ENCODE results near the gene IRX2.

The IRX2 gene

DNA sequence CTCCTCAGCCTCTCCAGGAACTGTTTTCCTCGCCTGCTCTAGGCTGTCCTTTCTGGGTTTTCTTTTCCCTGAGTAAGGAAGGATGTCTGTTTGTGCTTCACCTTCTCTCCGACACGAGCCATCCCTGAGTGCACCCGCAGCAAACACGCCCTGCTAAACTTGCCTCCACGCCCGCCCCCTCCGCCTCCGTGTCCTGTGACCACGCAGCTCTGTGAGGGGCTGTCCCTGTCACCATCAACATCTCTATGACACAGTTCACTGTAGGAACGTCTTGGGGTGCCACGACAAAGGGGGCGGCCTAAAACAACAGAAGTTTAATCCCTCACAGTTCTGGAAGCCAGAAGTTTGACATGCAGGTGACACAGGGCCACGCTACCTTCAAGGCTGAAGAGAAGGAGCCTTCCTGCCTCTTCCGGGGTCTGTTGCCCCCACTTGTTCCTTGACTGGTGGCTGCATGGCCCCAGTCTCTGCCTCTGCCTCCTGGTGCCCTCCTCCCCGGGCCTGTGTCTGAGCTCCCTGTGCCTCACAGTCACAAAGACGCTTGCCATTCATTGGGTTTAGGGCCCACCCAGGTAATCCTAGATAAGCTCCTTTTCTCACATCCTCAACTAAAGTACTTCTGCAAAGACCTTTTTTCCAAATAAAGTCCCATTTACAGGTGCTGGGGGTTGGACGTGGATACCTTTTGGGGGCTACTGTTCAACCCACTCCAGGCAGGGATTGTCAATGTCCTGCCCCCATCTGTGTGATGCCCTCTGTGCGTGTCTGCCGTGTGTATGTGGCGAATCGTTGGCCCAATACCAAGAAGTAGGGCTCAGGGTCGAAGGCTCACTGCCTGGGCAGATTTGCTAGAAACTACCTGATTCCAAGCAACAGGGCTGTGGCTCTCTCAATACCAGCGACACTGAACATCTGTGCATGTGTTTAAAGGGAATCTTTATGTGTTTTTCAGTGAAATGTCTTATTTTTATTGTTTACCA is 39.7 kb downstream of the IRX2 start:
- DNase-seq, result no peak

DNA sequence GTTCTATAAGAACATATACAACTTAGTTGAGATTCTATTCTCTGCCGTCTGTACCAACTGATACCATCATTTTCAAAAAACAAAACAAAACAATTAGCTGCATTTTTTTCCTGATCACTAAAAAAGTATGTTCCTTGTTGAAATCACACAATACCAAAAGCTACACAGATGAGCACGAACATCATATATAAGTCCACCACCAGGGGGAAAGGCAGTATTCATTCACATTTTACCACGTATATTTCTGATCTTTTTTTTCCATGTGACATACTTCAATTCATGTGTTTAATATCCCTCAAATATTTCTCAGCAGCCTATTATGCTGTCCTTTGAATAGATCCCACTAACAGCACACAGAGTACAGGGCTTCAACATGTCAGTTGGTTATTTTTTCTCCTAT is 40.6 kb downstream of the IRX2 start:
- no peak for DNase-seq

DNA sequence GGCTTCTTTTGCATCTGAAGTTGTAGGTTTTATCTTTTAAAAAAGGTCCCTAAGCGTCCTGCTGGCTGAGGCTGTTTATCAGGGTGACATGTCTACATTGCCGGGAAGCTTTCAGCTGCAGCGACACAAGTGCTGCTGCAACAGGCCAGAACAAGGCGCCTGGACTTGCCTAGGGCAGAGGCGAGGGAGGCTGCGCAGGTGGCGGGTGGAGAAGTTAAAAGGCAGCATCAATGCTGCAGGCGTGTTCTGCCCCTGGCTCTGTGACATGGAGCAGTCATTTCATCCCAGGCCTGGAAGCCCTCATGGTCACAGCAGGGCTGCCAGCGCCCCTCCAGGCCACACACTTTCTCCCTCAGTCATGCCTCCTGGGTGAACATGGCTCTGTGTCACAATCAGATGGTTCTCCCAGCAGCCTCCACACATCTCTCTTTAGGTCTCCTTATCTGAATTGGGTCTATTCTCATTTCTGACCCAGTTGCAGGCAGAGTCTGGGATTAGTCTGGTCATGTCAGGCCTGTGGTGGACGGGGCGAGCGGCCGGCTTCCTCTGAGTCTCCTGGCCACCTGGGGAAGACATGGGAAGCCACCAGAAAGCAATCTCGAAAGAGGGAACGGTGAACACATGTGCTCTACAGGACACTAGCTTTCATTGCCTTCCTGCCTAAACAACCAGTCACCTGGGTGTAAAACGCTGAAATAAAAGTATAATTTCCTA is 41.3 kb downstream of the IRX2 start:
- DNase-seq, result no peak

DNA sequence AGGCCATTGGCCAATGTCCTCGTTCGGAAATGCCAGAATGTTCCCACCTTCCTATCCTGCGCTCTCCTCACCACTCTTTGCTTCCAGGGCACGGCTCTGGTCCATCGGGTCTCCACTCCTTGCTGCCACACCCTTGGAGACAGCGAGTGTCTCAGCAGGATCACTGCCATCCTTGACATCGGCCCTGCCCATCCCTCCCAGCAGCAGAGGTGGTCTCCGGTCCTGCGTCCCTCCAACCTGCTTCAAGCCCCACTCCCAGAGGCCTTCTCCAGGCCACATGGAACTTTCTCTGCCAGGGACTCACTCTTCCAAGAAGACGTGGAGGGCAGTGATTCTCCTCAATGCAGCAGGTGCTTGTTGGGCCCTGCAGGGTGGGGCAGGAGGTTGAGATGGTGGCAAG is 42.7 kb downstream of the IRX2 start:
- DNase-seq, result no peak

DNA sequence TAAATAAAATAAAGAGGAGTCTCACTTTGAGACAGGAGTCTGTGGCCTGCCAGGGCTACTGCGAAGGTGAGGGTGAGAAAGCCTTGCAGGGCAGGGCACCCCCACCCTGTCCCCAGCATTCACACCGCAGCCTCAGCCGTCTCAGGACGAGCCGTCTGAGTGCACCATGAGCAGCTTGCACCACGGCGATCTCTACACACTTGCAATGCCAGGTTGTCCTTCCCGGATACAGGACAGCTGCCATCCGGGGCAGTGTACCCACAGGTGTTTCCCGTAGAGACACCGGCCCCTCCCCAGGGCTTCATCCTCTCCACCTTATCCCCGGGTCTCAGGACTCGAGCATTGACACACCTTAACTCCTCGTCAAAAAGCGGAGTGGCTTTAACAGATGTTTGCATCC is 43.3 kb downstream of the IRX2 start:
- DNase-seq, result no peak

DNA sequence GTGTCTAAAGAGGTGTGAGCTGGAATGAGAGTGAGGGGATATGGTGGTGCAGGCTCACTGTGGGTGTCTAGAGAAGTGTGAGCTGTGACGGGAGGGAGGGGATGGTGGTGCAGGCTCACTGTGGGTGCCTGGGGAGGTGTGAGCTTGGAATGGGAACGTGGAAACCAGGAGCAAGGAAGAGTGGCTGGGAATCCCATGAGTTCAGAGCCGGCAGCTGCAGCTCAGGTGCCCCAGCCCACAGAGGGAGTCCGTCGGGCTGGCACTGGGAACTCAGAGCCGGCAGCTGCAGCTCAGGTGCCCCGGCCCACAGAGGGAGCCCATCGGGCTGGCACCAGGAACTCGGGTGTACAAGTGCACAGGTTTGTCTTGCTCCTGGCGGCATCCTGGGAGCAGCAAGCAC is 45.6 kb downstream of the IRX2 start:
- no peak for DNase-seq

DNA sequence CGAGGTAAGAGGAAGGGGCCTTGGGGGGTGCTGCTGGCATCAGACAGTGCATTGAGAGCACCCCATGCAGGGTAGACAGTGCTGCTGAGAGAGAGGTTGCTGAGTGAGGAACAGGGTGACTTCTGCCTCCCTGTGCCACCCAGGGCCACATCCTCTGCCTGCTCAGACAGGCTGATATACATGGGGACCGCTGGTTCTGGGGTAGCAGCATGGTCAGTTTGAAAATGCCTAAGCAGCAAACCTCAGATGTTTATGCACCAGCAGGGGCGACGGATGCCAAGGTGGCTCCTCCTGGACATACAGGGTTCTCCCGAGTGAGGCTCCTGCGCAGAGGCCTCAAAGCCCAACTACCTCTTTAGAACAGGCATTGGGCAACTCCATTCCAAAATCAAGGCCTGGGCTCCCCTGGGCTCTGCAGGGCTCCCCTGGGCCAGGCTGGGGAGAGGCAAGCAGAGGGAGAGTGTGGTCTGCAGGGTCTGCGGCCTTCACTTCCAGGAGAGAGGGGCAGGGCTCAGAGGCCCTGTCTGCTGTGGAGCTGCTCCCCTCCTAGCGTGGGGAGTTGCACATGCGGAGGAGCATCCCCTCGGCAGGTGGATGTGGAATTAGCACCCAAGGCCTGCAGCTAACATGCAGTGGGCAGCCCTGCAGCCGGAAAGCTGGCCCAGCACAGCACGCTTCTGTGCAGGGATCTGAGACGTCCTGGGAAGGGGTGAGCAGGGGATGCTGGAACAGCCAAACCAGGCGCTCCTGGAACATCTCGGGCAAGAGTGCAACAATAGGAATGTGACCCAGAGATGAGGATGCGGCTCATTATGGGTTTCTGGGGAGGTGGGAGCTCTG is 46.5 kb downstream of the IRX2 start:
- DNase-seq, result no peak

DNA sequence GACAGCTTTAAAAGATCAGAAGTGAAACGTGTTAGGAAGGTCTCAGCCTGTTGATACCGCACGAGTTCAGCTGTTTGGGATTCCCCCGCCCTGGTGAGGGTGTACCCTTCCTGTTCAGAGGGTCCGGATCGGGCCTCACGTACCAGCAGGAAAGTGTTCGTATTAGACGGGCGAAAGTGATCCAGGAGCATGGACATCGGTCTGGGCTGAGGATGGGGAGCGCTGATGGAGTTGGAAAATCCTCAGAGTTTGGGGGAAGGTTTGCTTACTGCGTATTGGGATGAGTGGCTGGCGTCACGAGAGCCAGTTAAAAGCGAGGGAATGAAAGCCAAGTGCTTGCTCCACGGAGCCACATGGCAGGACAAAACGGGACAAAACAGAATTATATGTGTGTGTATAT is 47.4 kb downstream of the IRX2 start:
- no peak for DNase-seq

DNA sequence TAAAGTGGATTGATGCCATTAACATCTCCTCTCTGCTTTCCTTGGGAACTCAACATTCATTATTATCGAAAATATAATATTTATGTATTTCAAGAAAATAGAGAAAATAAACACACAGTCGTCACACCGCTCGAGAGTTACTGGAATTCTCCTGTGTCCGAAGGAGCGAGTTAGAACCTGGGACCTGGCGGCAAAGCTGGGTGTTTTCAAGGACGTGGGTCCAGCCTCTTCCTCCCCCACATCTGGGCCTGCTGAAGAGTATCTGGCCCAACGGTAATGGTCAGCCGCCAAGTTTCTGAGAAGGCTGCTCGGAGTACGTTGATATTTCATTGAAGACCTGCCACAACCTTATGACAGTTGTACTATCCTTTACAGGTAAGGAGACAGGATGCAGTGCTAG is 47.9 kb downstream of the IRX2 start:
- DNase-seq, result no peak

DNA sequence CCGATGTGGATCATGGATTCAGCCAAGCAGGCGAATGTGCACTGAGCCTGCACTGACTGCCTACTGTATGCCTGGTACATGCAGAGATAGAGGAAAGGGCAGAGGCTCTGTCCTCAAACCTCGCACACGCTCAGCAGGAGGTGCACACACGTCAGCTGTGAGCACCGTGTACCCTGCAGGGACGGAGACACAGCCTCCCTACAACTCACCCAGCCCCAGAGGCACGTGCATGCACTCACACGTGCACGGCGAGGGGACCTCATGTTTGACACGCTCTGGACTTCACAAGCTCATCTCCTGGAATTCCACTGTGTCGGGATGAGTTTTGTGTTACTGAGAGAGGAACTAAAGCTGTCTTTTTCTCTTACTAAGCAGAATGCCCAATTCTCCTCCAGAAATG is 48.4 kb downstream of the IRX2 start:
- DNase-seq, result no peak

DNA sequence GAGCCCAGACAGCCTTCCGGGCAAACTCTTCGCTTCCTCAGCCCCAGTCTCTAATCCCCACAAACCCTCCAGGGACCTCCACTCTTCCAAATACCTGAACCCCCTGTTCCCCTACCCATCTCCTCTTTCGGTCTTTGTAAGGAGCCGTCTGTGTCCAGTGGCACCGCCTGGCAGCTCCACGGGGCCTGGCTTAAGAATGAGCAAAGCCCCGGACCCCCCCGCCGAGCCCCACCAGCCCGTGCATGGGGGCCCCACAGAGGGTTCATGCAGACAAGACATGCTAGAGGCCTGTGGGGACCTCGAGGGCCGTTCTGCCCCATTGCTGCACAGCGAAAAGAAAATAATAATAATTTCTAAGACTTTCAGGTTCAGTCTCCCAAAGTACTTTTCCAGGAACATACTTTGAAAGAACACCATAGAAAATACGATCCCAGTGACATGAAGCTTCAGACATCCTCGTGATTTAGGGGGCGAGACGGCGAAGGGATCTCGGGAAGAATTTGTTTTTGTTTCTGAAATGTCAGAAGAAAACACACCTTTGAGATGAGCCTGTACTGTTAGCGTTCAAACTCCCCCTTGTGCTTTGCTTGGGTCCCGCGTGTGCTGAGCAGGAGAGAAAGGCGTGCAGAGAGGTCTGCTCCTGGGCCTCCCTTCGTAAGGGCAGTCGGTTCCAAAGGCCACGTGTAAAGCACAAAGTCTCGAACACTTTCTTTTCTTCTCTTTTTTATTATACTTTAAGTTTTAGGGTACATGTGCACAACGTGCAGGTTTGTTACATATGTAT is 49.2 kb downstream of the IRX2 start:
- no peak for DNase-seq

DNA sequence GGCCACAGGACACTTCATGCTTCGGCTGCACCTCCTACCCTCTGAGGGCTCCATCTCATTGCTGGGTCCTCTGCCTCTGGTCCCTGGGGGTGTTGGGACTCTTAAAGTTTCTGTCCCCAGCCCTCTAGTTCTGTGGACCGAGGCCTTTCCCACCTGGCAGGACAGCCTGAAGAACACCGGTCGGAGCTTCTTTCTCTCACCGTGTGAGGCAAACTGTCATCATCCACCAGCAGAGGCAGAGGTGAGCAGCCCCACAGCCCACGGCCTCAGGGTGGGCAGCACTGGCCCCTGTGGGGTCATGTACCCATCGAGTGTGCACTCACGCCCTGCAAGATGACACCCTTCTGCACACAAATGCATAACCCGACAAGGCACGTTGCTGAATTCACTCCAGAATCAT is 49.9 kb downstream of the IRX2 start:
- no peak for DNase-seq

DNA sequence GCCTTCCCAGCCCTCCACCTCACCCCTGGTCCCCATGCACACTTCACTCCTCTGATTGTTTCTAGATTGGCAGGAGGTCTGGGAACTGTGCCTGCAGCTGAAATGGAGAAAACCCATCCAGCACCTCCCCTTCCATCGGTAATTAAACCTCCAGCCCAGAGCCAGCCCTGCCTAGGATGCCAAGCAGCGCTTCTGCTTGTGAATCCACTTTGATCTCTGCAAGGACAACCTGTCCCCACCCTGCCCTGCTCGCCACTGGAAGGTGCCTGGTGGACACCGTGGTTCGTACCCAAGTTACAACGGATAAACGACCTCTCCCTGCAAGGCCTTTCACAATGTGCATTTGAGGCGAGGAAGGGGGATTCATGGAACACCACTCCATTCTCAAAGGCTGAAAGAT is 50.6 kb downstream of the IRX2 start:
- no peak for DNase-seq

DNA sequence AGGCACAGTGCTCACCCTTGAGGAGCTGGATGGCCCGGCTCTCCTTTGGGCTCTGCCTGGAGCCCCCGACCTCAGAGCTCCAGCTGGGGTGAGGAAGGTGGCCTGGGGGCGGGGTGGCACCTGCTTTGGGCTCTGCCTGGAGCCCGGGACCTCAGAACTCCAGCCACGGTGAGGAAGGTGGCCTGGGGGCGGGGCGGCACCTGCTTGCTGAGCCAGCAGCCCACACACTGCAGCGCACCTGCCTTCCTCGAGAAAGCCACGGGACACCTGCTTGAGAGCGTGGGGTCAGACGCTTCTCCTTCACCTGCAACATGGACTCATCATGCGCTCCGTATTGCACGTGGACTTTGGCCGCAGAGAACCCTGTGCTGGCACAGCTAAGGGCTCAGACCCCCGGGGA is 51.8 kb downstream of the IRX2 start:
- DNase-seq, result no peak

DNA sequence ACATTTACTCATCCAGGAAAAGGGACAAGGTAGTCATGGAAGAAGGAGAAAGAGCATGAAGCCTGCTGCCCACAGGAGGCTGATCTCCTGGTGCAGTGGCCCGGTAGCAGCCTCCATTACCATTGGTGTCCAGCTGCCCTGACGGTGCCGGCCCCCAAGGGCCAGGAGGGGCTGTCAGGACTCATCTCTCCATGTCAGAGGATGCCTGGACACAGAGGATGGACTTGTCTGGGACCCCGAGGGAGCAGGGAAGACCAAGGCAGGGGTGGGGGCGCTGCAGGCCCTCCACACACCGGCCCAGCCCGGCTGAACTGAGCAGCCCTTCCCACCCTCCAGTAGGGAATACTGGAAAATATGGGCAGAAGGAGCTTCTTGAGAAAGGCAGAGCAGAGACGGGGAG is 52.2 kb downstream of the IRX2 start:
- DNase-seq, result no peak

DNA sequence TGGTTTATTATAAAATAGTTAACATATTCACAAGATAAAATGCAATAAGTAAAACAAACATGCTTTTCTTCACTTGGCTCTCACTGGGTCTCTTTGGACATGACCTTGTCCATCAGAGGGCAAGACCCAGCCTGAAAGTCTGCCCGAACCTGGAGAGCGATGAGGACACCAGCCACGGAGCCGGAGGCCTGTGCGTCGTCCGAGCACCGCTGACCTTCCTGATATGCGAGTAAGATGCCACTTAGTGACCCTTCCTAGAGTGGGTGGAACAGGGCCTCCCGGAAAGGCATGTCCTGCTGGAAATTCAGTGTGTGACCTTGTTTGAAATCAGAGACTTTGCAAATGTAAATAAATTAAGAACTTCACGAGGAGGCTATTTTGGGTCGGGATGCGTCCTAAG is 52.9 kb downstream of the IRX2 start:
- no peak for DNase-seq

DNA sequence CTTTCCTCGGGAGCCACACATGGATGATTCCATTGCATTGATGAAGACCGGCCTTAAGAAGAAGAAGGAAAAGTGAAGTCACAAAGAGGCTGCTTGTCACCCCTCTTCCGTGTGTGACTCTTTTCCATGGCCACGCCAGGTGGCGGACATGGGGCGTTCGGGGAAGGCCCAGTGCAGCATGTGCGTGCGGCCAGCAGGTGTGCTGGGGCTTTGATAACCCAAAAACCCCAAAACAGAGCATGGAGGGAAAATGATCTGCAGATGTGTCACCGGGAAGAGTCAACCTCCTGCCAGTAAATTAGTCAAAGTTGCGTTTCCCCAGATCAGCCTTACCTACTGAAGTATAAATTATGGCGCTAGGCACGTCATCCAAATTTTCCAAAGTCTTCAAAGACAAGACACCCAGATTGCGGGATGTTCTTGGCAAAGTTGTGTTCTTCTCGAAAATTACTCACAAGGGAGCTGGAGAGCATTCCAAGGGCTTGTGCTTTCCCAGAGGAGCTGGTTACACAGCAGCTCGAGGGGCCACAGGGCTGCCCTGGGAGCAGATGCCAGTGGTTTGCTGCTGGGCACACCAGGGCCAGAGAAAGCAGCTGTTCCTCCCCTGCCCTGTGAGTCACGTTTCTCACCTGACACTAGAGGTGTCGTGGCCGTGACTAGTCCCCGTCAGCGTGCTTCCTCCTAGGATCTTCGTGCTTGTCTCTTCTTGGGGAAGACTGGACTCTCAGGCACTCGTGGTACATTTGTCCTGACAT is 53.9 kb downstream of the IRX2 start:
- no peak for DNase-seq

DNA sequence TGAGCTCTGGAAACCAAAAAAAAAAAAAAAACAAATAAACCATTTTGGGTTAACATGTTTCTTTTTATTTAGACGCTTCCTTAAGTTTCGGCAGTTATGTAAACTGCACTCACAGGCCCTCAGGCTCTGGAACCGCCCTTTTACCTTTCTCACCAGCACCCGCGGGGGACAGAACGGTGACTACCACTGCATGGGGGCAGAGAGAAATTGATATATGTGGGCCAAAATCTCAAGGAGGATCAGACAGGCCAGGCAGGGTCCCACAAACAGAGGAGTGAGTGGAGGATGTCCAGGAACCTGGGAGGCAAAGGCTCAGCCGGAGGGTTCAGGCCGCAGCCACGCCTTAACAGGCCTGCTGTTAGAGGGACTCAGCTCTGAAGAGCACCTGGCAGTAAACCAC is 54.4 kb downstream of the IRX2 start:
- no peak for DNase-seq
